Activated CD4-positive, alpha-beta T cell treated with anti-CD3 and anti-CD28 coated beads, Interleukin-10, Interleukin-2, amounts not matched to agents 100 ng/mL and 50 ng/mL, durations not matched to agents 16 hours and 8 hours (primary cell): ENCODE data around the gene AHDC1.
"Not testable (repeated sequence)": the region's sequence is repeated elsewhere in the genome, so short reads cannot be mapped to it uniquely, and the experiment has no call there.

Experiments used
- DNase-seq: peaks from one replicate; pipeline ENCODE4 v3.0.0-alpha.2; 2020

Gene AHDC1, protein sequence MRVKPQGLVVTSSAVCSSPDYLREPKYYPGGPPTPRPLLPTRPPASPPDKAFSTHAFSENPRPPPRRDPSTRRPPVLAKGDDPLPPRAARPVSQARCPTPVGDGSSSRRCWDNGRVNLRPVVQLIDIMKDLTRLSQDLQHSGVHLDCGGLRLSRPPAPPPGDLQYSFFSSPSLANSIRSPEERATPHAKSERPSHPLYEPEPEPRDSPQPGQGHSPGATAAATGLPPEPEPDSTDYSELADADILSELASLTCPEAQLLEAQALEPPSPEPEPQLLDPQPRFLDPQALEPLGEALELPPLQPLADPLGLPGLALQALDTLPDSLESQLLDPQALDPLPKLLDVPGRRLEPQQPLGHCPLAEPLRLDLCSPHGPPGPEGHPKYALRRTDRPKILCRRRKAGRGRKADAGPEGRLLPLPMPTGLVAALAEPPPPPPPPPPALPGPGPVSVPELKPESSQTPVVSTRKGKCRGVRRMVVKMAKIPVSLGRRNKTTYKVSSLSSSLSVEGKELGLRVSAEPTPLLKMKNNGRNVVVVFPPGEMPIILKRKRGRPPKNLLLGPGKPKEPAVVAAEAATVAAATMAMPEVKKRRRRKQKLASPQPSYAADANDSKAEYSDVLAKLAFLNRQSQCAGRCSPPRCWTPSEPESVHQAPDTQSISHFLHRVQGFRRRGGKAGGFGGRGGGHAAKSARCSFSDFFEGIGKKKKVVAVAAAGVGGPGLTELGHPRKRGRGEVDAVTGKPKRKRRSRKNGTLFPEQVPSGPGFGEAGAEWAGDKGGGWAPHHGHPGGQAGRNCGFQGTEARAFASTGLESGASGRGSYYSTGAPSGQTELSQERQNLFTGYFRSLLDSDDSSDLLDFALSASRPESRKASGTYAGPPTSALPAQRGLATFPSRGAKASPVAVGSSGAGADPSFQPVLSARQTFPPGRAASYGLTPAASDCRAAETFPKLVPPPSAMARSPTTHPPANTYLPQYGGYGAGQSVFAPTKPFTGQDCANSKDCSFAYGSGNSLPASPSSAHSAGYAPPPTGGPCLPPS (N-terminal part only)

DNA sequence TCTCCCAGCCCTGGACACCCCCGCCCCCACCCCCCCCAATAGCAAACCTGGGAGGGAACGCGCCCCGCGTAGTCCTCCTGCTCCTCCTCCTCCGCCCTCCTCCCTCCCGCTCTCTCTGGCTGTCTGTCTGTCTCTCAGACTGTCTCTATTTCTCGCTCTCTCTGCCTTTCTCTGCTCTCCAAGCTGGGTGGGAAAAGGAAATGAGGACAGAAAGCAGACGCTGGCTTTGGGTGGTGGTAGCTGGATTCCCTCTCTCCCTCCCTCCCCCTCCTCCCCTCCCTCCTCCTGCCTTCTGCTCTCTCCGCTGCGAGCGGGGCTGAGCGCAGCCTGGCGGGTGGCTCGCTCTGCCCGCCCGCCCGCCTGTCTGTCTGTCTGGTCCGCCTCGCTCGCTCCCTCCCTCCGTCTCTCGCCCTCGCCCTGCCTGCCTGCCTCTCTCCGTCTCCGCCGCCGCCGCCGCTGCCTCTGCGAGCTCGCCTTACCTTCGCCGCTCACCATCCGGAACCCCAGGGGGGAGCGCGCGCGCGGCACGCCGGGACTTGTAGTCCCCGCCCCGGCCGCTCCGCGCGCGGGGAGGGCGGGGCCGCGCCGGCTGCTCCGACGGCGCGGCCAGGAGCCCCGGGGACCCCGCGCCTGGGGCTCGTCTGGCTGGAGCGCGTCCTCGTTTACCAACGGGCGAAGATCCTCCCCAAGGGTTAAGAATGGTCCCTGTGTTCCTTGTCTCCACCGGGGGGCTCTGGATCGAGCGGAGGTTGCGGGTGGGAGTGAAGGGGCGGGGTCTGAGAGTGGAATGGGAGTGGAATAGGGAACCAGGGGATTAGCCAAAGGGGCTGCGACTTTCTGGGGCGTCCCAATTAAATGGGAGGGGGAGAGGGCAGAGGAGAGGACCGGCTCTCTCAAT is at the start of gene AHDC1:
Gene AHDC1 (minus strand): TSS at position 464 of the 898 bp plus-strand sequence. CDS start 52,029 bp downstream, outside the sequence.
- peak; percentile 92 for DNase-seq

DNA sequence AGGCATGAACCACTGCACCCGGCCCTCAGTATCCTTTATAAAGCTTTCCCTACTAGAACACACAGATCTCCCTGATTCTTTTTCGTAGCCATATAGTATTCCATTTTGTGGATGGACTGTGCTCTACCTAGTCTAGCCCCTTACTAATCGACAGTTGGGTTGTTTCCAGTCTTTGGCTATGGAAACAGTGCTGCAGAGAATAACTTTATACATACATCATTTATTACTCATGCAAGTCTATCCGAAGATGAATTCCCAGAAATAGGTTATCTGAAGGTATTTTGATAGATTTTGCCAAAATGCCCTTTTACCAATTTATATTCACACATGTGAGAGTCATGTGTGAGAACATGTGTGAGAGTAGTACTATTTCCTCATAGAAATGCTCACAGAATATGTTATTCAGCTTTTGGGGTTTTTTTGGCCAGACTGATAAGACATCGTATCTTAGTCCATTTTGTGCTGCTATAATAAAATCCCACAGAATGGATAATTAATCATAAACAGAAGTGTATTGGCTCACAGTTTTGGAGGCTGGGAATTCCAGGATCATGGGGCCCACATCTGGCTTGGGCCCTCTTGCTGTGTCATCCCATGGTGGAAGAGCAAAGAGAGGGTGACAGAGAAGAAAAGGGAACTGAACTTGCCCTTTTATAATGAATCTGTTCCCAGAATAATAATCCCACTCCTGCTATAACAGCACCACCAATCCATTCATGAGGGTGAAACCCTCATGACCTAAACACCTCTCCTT is 48.3 kb upstream of the AHDC1 start:
- no peak for DNase-seq

DNA sequence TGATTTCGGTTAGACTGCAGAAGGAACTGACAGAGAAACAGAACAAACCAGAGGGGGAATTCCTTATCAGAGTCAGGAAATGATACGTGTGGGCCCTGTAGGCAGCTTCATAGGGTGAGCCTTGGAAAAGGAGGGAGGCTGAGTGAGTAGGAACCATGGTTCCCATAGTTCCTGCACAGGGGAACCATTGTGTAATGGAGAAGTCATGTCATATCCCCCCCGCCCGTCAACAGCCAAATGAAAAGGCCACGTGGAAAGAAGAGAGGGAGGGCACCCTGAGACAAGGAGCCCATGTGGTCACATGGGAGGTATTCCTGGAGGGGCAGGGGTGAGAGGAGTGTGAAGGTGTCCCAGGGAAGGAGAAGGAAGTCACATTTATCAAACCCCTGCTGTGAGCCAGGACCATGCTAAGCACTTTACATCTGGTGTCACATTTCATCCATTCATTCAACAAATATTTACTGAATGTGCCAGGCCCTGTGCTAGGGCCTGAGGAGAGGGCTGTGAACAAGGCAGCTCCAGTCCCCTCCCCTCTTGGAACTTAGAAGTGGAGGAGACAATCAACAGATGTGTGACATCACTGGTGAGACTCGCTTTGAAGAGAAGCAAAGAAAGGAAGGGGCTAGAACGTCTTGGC is 46.7 kb upstream of the AHDC1 start:
- no peak for DNase-seq

DNA sequence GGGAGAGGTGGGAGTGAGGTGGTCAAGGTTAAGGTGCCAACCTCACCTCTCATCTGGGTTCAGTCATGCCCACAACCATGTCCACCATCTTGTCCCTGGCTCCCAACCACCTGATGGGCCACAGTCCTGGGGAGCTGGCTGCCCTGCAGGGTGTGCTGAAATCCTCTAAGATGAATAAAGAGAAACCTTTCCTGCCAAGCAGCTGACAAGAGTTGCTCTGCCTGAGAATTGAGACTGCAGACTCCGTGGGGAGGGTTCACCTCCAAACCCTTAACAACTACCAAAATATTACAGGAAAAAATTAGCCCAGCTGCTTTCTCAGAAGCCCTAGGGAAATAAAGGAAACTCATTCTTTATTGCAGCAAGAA is 46.2 kb upstream of the AHDC1 start:
- no peak for DNase-seq

DNA sequence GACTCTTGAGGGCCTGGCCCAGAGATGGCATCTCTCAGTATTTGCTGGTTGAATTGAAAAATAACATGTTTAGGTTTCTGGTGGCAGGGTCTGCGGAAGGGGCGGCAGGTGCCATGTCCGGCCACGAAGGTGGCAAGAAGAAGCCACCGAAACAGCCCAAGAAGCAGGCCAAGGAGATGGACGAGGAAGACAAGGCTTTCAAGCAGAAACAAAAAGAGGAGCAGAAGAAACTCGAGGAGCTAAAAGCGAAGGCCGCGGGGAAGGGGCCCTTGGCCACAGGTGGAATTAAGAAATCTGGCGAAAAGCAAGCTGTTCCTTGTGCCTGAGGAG is 45.3 kb upstream of the AHDC1 start:
- no peak for DNase-seq

DNA sequence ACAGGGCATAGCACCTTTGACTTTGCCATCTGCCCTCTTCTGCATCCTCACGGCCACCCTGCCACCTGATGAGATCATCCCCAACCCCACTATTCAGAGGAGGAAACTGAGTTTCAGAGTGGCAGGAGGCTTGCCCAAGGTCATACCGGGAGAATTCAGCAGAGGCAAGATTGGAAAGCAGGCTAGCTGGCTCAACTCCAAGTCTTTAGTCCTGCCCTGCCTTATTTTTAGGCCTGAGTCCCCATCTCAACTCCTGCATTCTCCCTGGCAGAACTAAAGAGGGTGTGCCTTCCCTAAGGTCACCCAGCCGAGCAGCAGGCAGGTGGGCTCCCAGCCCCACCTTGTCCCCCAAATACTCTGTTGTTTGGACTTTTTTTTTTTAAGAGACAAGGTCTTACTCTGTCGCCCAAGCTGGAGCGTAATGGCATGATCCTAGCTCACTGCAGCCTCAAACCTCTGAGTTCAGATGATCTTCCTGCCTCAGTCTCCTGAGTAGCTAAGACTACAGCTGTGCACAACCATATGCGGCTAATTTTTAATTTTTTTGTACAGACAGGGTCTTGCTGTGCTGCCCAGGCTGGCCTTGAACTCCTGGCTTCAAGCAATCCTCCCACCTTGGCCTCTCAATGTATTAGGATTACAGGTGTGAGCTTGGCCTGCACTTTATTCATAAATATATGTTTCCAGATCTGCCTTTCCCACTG is 44.8 kb upstream of the AHDC1 start:
- DNase-seq = no peak

DNA sequence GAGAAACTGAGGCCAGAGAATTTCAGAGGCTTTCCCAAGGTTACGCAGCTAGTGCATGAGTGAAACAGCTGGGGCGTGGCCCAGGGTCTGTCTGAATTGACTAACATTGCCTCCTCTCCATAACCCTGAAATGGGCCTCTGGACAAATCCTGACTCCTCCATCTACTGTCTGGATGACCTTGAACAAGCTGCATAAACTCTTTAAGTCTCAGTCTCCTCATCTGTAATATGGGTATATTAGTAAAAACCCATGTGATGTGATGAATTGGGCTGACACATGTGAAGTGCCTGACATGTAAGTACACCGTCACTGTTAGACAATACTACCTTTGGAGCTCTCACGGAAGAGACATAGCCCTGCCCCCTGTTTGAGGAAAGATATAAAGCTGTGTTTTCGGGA is 43.4 kb upstream of the AHDC1 start:
- no peak for DNase-seq

DNA sequence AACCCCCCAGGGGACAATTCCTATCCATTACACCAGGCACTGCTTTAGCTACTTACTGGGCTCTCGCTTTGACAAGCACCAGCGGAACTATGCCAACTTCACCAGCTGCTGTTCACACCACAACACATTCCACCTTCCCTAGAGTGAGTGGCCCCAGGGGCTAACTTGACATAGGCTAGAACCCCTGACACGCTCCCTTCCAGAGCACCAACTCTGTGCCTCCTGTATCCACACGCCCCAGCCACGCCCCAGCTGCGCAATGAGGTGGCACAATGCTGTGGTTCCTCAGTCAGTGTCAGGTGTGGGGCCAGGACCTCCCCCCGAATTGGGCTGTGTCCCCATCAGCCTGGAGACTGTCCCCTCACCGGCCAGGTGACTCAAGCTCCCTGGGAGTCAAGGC is 42.7 kb upstream of the AHDC1 start:
- no peak for DNase-seq

DNA sequence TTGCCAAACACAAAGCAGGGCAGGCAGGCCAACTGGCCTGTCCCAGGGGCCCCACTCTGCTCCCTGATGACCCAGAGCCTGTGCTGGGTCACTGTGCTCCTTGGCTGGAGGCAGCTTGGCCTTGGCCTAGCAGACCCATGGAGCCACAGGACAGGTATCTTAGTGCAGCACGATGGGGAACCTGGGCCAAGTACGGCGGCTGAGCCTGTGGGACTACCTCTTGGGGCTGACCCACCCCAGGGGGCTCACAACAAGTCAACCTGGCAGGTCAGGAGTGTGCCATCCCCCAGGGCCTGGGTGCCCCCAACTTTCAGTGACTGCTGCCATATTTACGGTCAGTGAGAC is 41.1 kb upstream of the AHDC1 start:
- no peak for DNase-seq

DNA sequence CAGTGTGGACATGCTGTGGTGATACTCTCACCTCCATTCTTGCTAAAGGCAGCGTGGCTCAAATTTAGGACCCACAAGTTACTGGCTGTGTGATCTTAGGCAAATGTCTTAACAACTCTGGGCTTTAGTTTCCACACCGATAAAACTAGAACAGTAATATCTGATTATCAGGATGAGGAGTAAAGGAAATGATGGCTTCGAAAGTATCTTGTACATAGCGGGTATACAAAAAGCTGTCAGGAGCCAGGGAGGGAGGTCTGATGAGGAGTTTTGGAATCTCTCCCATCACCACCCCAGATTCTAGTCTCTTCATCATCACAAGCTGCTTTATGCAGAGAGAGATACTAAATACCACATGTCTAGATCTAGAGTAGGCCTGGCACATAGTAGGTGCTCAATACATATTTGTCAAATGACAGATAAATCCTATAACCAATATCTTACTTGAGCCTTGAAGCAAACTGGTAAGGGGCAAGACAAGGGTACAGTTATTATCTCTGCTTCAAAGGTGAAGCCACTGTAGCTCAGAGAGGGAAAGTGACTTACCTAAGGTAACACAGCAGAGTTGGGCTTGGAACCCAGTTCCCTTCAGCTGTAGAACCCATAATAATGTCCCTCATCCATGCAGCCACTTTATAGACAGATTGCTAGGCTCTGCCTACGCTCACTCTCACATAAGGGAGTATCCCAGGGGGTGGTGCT is 40.6 kb upstream of the AHDC1 start:
- no peak for DNase-seq

DNA sequence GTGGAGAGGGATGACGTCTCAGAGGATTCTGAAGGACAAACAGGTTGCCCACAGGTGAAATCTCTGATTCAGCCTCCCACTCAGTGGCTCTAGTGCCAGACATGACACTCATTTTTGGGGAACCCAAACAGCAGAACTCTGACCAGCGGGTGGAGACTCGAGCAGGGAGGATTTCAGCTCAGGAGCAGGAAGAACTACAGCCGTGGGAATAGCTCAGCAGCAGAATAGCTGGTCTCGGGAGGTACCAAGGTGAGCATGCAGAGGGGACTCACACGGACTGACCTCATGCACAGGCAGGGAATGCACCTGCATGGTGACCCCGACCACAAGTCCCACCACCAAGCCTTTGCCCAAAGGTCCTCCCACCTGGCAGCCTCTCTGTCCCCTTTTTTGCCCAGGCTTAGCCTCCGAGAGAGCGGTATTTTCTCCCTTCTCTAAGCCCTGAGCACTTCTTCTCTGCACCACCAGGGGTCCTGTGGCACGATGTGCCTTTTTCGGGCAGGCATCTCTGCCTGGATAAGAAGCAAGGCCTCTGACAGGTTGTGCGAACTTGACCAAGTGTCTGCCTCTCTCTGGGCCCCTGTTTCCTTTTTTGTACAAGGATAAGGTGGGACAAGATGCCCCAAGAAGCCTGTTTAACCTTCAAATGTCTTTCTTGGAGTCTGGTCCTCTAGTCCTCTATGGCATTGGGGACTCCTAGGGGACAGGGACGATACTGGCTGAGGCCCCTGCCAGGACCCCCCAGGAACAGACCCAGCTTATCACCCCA is 39.8 kb upstream of the AHDC1 start:
- DNase-seq = peak; percentile 75

DNA sequence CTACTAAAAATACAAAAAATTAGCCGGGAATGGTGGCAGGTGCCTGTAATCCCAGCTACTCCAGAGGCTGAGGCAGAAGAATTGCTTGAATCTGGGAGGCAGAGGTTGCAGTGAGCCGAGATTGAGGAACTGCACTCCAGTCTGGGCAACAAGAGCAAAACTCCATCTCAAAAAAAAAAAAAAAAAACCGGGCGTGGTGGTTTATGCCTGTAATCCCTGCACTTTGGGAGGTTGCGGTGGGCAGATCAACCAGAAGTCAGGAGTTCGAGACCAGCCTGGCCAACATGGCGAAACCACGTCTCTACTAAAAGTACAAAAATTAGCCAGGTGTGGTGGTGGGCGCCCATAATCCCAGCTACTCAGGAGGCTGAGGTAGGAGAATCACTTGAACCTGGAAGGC is 36.6 kb upstream of the AHDC1 start:
- not testable (repeated sequence) for DNase-seq

DNA sequence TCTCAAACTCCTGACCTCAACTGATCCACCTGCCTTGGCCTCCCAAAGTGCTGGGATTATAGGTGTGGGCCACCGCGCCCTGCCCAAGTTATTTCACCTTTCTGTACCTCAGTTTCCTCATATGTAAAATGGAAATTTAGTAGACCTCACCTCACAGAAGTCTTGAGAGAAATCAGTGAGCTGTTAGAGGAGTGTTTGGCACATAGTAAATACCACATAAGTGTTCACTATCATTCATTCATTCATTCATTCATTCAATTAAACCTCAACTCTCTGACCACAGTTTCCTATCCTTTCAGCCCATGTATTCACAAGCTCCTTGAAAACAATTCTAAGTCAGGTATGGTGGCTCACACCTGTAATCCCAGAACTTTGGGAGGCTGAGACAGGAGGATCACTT is 34.9 kb upstream of the AHDC1 start:
- no peak for DNase-seq

DNA sequence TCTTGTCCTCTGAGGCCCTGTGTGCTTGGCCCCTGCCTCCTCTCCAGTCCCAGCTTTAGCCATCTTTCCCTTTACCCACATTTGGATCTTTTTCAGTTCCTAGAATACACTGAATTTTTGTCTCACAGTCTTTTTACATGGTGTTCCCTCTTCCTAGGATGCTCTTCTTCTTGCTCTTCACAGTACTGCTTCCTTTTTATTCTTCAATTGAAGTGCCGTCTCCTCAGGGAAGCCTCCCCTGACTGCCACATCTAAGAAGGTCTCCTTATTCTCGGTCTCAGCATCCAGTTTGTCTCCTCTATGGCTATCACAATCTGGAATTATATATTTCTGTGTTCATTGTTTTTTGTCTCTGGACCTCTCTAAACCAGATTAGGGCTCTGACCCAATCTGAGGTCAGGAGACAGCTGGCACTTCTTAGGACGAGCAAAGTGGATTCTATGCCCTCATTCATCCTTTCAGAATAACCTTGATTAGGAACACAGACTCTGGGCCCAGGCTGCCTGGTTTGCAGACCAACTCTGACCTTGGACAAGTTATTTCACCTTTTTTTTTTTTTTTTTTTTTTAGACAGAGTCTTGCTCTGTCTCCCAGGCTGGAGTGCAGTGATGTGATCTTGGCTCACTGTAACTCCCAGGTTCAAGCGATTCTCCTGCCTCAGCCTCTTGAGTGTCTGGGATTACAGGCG is 34.2 kb upstream of the AHDC1 start:
- DNase-seq = no peak

DNA sequence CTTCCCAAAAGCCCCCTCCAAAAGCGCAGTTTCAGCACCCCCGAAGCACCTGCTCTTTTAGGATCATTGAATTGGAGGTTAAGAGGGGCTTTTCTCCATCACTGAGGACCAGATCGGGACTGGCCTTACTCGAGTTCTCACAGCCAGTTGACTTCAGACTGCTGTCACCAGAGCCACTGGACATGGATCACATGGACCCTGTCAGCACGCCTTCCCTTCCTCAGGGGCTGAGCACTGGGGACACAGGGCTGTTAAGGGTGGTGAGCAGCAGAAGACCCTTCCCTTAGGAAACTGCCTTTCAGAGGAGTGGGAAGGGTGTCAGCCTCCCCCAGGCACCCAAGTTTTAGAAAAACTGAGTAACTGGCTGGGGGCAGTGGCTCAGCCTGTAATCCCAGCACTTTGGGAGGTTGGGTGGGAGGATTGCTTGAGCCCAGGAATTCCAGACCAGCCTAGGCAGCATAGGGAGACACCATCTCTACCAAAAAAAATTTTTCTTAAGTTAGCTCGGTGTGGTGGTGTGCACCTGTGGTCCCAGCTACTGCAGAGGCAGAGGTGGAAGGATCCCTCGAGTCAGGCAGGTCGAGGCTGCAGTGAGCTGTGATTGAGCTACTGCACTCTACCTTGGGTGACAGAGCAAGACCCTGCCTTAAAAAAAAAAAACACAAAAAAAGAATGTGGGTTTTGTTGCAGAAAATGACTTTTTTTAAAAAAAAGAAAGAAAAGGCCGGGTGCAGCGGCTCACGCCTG is 31.6 kb upstream of the AHDC1 start:
- no peak for DNase-seq

DNA sequence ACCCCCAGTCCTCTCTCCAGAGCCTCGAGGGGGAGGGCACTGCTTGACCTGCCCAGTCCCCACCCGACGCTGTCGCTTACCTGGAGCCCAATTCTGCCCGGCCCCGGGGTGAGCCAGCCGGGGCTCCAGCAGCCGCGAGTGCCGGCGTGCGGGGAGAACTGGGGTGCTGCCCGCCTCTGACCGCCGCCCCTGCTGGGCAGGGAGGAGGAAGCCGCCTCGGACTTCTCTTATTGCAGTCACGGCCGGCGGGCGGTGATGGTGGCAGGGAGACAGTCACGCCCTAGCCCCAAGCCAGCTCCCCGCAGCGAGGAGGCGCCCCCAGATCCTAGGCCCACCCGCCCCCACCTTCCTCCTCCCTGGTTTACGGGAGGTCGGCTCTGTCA is 31.0 kb upstream of the AHDC1 start, which contains the start of gene FGR:
Gene FGR (minus strand): TSS at position 201 of the 383 bp plus-strand sequence. CDS start 11,269 bp downstream, outside the sequence.
- DNase-seq = no peak

DNA sequence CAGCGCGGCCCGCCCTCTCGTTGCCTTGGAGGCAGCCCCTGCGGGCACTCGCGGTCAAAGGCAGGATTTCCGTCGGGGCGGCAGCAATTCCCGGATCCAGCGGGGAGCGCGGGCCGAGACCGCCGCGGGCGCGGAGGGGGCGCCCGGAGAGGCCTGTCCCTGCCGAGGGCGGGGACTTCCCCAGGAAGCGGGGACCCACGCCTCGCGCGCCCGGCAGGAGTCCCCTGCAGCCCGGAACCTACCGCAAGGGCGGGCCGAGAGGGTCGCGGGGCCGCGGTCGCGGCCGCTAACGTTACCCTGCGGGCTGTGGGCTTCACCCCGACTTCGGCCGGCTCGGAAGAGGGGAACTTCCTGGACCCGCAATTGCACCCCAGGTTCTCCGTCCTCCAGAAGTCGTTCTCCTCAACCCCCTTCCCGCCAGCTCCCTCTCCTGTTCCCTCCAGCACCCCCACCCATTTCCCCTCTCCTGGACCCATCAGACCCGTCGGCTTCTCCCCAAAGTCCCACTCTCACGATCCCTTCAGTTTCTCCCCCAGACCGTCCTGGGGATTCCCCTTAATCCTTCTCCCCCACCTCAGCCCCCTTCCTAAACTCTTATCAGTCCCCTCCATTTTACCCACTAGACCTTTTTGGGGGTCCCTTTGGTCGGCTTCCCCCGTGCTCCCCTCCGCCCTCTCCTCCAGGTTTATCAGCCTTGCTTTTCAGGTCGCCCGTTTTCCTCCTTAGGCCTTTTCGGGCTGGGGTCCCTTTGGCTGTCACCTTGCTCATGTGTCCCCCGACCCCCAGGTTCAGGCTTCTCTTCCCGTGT is 30.4 kb upstream of the AHDC1 start:
- peak; percentile 34 for DNase-seq
